Astrocyte (in vitro differentiated cells and primary cell): Measurements from ENCODE around the gene PGLYRP4. TPM values are rescaled to one million over a fixed set of nuclear protein-coding genes. Genes with fewer than 3 reads are reported as not detected.

Experiments
- DNase-seq: peaks from one replicate; pipeline ENCODE4 v3.0.0-alpha.2; 2010; ENCODE audit warnings: low read depth
- FAIRE-seq: peaks from 2 replicates; lab custom pipeline; 2011; peaks lifted over from hg19 to GRCh38; lab: Jason Lieb, UNC
- H2AFZ ChIP-seq: 2 replicates; pipeline ENCODE4 v1.6.0; 2012; ENCODE audit warnings: low read depth, low read length, inconsistent platforms
- H3K27ac ChIP-seq: 2 replicates; pipeline ENCODE4 v1.5.1; 2011; ENCODE audit warnings: low read depth, low read length, inconsistent platforms
- H3K27me3 ChIP-seq: 2 replicates; pipeline ENCODE4 v1.6.0; 2011; ENCODE audit warnings: low read length, inconsistent platforms; ENCODE audit not compliant: insufficient read depth
- H3K36me3 ChIP-seq: 2 replicates; pipeline ENCODE4 v1.5.1; 2011; ENCODE audit warnings: low read length, inconsistent platforms; ENCODE audit not compliant: insufficient read depth
- H3K4me1 ChIP-seq: 2 replicates; pipeline ENCODE4 v1.5.1; 2011; ENCODE audit warnings: low read length, inconsistent platforms; ENCODE audit not compliant: insufficient read depth
- H3K4me2 ChIP-seq: 2 replicates; pipeline ENCODE4 v1.6.0; 2012; ENCODE audit warnings: low read length, inconsistent platforms
- H3K4me3 ChIP-seq: 2 replicates; pipeline ENCODE4 v1.5.1; 2011; ENCODE audit warnings: low read depth, mild to moderate bottlenecking, low read length, inconsistent platforms; ENCODE audit not compliant: insufficient read depth
- H3K79me2 ChIP-seq: 2 replicates; pipeline ENCODE4 v1.6.0; 2012; ENCODE audit warnings: mild to moderate bottlenecking, low read length, inconsistent platforms; ENCODE audit not compliant: insufficient read depth
- H3K9ac ChIP-seq: 2 replicates; pipeline ENCODE4 v1.6.0; 2012; ENCODE audit warnings: mild to moderate bottlenecking, low read length, inconsistent platforms
- H3K9me3 ChIP-seq: 2 replicates; pipeline ENCODE4 v1.5.1; 2012; ENCODE audit warnings: low read depth, mild to moderate bottlenecking, low read length, inconsistent platforms; ENCODE audit not compliant: insufficient read depth
- H4K20me1 ChIP-seq: 2 replicates; pipeline ENCODE4 v1.6.0; 2012; ENCODE audit warnings: low read length, inconsistent platforms; ENCODE audit not compliant: insufficient read depth
- H3K27ac Mint-ChIP-seq: one replicate; pipeline ENCODE4 v1.8.0; 2021; ENCODE audit warnings: mild to moderate bottlenecking, mixed read lengths; ENCODE audit not compliant: unreplicated experiment
- H3K27me3 Mint-ChIP-seq: one replicate; pipeline ENCODE4 v1.8.0; 2021; ENCODE audit warnings: low read depth, mixed read lengths; ENCODE audit not compliant: unreplicated experiment
- H3K36me3 Mint-ChIP-seq: one replicate; pipeline ENCODE4 v1.8.0; 2021; ENCODE audit warnings: low read depth, mixed read lengths; ENCODE audit not compliant: unreplicated experiment
- H3K4me1 Mint-ChIP-seq: one replicate; pipeline ENCODE4 v1.8.0; 2021; ENCODE audit warnings: low read depth, mixed read lengths; ENCODE audit not compliant: unreplicated experiment
- H3K4me3 Mint-ChIP-seq: one replicate; pipeline ENCODE4 v1.8.0; 2021; ENCODE audit warnings: mild to moderate bottlenecking, moderate library complexity, mixed read lengths; ENCODE audit not compliant: unreplicated experiment
- H3K9me3 Mint-ChIP-seq: one replicate; pipeline ENCODE4 v1.8.0; 2021; ENCODE audit warnings: mild to moderate bottlenecking, mixed read lengths; ENCODE audit not compliant: unreplicated experiment
- EZH2 ChIP-seq: IDR thresholded peaks from 2 replicates; pipeline ENCODE4 v1.6.1; 2012; ENCODE audit warnings: mild to moderate bottlenecking, low read length, inconsistent platforms; ENCODE audit not compliant: insufficient read depth
- total RNA-seq: library from RNA; stranded (reverse); gene quantifications from 2 replicates; pipeline ENCODE4 v1.2.1, GENCODE V29; 2021
- TF ChIP-seq, protein P1 (sequence below): IDR thresholded peaks from 2 replicates; pipeline ENCODE4 v1.5.1; 2011; ENCODE audit warnings: low read depth, mild to moderate bottlenecking, inconsistent platforms, low read length, moderate library complexity; ENCODE audit not compliant: insufficient read depth

Gene PGLYRP4
- total RNA-seq, 1 donor from 2014 or later = not detected

DNA sequence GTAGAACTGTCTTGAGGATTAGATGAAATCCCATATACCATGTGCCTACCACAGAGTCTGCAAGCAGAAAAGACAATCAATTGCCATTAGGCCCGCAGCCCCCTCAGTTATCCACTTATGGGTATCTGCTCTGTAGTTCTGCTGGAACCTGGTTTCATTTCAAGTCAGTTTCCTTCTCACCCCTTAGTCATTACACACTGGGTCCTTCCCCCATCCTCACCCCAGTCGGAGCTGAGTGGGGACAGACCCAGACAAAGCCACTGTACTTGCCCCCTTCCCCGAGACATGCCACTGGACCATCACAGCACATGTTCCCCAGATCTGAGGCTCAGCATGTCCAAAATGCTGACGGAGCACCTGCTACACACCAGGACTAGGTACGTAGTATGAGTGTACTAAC lies 57.1 kb downstream of the PGLYRP4 start:
- Mint-ChIP-seq H3K9me3 (no peaks in the 10 kb centered on the region), H3K4me3 (no peak overlapping the region), H3K4me1 (no peaks in the 10 kb centered on the region), H3K27me3 (peaks cover 11% of the 10 kb centered on the region), H3K36me3 (no peaks in the 10 kb centered on the region), H3K27ac (no peak overlapping the region)
- Histone ChIP-seq H3K27me3 (no peaks in the 10 kb centered on the region), H3K27ac (no peak overlapping the region), H3K36me3 (no peaks in the 10 kb centered on the region), H3K79me2 (no peaks in the 10 kb centered on the region), H3K9me3 (no peaks in the 10 kb centered on the region), H3K4me2 (no peak overlapping the region), H3K9ac (no peak overlapping the region), H2AFZ (no peak overlapping the region), H3K4me3 (no peak overlapping the region), H4K20me1 (no peaks in the 10 kb centered on the region), H3K4me1 (no peaks in the 10 kb centered on the region)
- FAIRE-seq (no peak), DNase-seq (no peak)
- TF ChIP-seq, protein P1, sequence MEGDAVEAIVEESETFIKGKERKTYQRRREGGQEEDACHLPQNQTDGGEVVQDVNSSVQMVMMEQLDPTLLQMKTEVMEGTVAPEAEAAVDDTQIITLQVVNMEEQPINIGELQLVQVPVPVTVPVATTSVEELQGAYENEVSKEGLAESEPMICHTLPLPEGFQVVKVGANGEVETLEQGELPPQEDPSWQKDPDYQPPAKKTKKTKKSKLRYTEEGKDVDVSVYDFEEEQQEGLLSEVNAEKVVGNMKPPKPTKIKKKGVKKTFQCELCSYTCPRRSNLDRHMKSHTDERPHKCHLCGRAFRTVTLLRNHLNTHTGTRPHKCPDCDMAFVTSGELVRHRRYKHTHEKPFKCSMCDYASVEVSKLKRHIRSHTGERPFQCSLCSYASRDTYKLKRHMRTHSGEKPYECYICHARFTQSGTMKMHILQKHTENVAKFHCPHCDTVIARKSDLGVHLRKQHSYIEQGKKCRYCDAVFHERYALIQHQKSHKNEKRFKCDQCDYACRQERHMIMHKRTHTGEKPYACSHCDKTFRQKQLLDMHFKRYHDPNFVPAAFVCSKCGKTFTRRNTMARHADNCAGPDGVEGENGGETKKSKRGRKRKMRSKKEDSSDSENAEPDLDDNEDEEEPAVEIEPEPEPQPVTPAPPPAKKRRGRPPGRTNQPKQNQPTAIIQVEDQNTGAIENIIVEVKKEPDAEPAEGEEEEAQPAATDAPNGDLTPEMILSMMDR = no peak
- TF ChIP-seq EZH2 = no peak

GRCh38 chr1:153288634-153289275 lies 59.9 kb downstream of the PGLYRP4 start:
- H3K4me3 ChIP-seq = no peak overlapping the region
- H3K4me3 Mint-ChIP-seq = no peak overlapping the region
- no peak overlapping the region for H2AFZ ChIP-seq
- no peak overlapping the region for H3K4me2 ChIP-seq
- no peaks in the 10 kb centered on the region for H3K36me3 ChIP-seq
- H3K9me3 Mint-ChIP-seq = no peaks in the 10 kb centered on the region
- FAIRE-seq (no peak), DNase-seq (no peak)
- no peaks in the 10 kb centered on the region for H3K4me1 Mint-ChIP-seq
- no peaks in the 10 kb centered on the region for H3K27me3 ChIP-seq
- TF ChIP-seq, protein P1 = no peak
- TF ChIP-seq EZH2 = no peak
- H3K9me3 ChIP-seq = no peaks in the 10 kb centered on the region
- H3K36me3 Mint-ChIP-seq = no peaks in the 10 kb centered on the region
- H3K27me3 Mint-ChIP-seq = peaks cover 3% of the 10 kb centered on the region
- no peaks in the 10 kb centered on the region for H3K4me1 ChIP-seq
- no peak overlapping the region for H3K27ac Mint-ChIP-seq
- no peak overlapping the region for H3K9ac ChIP-seq
- no peak overlapping the region for H3K27ac ChIP-seq
- no peaks in the 10 kb centered on the region for H4K20me1 ChIP-seq
- H3K79me2 ChIP-seq = no peaks in the 10 kb centered on the region

Other genes starting within 250 kb of the PGLYRP4 start
- not detected in 2 replicates for gene SPRR2F, start 235.3 kb downstream of the PGLYRP4 start, total RNA-seq
- gene SPRR2G, start 198.0 kb downstream of the PGLYRP4 start, total RNA-seq = not detected in 2 replicates
- not detected in 2 replicates for gene LELP1, start 145.4 kb downstream of the PGLYRP4 start, total RNA-seq
- gene PRR9, start 131.3 kb downstream of the PGLYRP4 start, total RNA-seq = 0.52 and 0.55 TPM in 2 replicates
- gene LORICRIN, start 89.2 kb downstream of the PGLYRP4 start, total RNA-seq = not detected in 2 replicates
- not detected in 2 replicates for gene PGLYRP3, start 35.9 kb downstream of the PGLYRP4 start, total RNA-seq
- 1.8 TPM in 1 of 2 replicates, not detected in the other for gene S100A9, start 9.0 kb upstream of the PGLYRP4 start, total RNA-seq
- not detected in 2 replicates for gene S100A12, start 26.8 kb upstream of the PGLYRP4 start, total RNA-seq
- gene S100A8, start 42.2 kb upstream of the PGLYRP4 start, total RNA-seq = not detected in 2 replicates
- not detected in 2 replicates for gene S100A7A, start 67.7 kb upstream of the PGLYRP4 start, total RNA-seq
- gene S100A7, start 111.8 kb upstream of the PGLYRP4 start, total RNA-seq = not detected in 2 replicates
- 74.4 and 125 TPM in 2 replicates for gene S100A6, start 187.2 kb upstream of the PGLYRP4 start, total RNA-seq
- 0.39 TPM in 1 of 2 replicates, not detected in the other for gene S100A5, start 192.1 kb upstream of the PGLYRP4 start, total RNA-seq
- 58.5 and 69.3 TPM in 2 replicates for gene S100A4, start 197.0 kb upstream of the PGLYRP4 start, total RNA-seq
- gene S100A3, start 200.4 kb upstream of the PGLYRP4 start, total RNA-seq = 12.8 and 14.6 TPM in 2 replicates
- gene S100A2, start 217.0 kb upstream of the PGLYRP4 start, total RNA-seq = 3.0 and 3.8 TPM in 2 replicates